Ishikawa (cell line): ENCODE results near the gene MSH5.

ENCODE experiments used
- CEBPB ChIP-seq: IDR thresholded peaks from 2 replicates; pipeline ENCODE4 v1.6.1; 2012
- CREB1 ChIP-seq: IDR thresholded peaks from 2 replicates; pipeline ENCODE4 v1.6.1; 2012; ENCODE audit warnings: low read depth
- EGR1 ChIP-seq: IDR thresholded peaks from 2 replicates; pipeline ENCODE4 v1.6.1; 2012
- EP300 ChIP-seq: IDR thresholded peaks from 2 replicates; pipeline ENCODE4 v1.6.1; 2012; ENCODE audit warnings: borderline replicate concordance
- FOXM1 ChIP-seq: IDR thresholded peaks from 2 replicates; pipeline ENCODE4 v1.6.1; 2012; ENCODE audit warnings: low read depth, borderline replicate concordance
- NFIC ChIP-seq: IDR thresholded peaks from 2 replicates; pipeline ENCODE4 v1.6.1; 2012
- RAD21 ChIP-seq: IDR thresholded peaks from 2 replicates; pipeline ENCODE4 v1.6.1; 2012; ENCODE audit warnings: low read depth
- TAF1 ChIP-seq: IDR thresholded peaks from 2 replicates; pipeline ENCODE4 v1.6.1; 2012; ENCODE audit warnings: low read depth, mild to moderate bottlenecking
- TCF12 ChIP-seq: IDR thresholded peaks from 2 replicates; pipeline ENCODE4 v1.6.1; 2012; ENCODE audit warnings: low read depth
- TEAD4 ChIP-seq: IDR thresholded peaks from 2 replicates; pipeline ENCODE4 v1.6.1; 2012
- YY1 ChIP-seq: IDR thresholded peaks from 2 replicates; pipeline ENCODE4 v1.6.1; 2012; ENCODE audit warnings: low read depth
- ZBTB7A ChIP-seq: IDR thresholded peaks from 2 replicates; pipeline ENCODE4 v1.6.1; 2012; ENCODE audit warnings: low read depth
- TF ChIP-seq, protein P1 (sequence below): IDR thresholded peaks from 2 replicates; pipeline ENCODE4 v1.6.1; 2012; ENCODE audit warnings: low read depth, mild to moderate bottlenecking
- TF ChIP-seq, protein P2 (sequence below): IDR thresholded peaks from 2 replicates; pipeline ENCODE4 v1.6.1; 2012
- TF ChIP-seq, protein P3 (sequence below): IDR thresholded peaks from 2 replicates; pipeline ENCODE4 v1.6.1; 2012

Gene MSH5

DNA sequence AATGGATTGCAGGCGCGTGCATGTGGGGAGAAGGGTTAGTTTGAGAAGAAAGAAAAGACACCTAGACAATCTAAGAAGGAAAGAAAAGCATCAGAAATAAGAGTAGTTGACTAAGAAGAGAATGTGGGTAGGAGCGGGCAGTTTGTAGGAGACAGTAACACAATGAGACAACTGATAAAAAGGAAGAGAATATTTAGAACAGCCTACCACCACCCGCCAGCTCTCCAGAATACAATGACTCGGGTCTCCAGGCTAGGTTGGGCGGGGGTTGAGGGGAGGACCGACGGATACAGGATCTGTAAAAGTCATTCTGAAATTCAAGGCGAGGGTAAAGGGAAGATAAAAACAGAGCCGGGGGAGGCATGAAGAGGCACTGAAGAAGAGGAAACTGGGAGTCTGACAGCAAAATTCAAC lies 37.4 kb upstream of the MSH5 start:
- peak; percentile 39; the same call in 1 of the 2 replicates for TF ChIP-seq ZBTB7A
- TF ChIP-seq, protein P1, sequence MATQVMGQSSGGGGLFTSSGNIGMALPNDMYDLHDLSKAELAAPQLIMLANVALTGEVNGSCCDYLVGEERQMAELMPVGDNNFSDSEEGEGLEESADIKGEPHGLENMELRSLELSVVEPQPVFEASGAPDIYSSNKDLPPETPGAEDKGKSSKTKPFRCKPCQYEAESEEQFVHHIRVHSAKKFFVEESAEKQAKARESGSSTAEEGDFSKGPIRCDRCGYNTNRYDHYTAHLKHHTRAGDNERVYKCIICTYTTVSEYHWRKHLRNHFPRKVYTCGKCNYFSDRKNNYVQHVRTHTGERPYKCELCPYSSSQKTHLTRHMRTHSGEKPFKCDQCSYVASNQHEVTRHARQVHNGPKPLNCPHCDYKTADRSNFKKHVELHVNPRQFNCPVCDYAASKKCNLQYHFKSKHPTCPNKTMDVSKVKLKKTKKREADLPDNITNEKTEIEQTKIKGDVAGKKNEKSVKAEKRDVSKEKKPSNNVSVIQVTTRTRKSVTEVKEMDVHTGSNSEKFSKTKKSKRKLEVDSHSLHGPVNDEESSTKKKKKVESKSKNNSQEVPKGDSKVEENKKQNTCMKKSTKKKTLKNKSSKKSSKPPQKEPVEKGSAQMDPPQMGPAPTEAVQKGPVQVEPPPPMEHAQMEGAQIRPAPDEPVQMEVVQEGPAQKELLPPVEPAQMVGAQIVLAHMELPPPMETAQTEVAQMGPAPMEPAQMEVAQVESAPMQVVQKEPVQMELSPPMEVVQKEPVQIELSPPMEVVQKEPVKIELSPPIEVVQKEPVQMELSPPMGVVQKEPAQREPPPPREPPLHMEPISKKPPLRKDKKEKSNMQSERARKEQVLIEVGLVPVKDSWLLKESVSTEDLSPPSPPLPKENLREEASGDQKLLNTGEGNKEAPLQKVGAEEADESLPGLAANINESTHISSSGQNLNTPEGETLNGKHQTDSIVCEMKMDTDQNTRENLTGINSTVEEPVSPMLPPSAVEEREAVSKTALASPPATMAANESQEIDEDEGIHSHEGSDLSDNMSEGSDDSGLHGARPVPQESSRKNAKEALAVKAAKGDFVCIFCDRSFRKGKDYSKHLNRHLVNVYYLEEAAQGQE = no peak
- TF ChIP-seq NFIC = no peak
- no peak for TF ChIP-seq CEBPB
- TF ChIP-seq TCF12 = no peak
- no peak for TF ChIP-seq RAD21
- TF ChIP-seq, protein P2, sequence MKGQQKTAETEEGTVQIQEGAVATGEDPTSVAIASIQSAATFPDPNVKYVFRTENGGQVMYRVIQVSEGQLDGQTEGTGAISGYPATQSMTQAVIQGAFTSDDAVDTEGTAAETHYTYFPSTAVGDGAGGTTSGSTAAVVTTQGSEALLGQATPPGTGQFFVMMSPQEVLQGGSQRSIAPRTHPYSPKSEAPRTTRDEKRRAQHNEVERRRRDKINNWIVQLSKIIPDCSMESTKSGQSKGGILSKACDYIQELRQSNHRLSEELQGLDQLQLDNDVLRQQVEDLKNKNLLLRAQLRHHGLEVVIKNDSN = no peak

DNA sequence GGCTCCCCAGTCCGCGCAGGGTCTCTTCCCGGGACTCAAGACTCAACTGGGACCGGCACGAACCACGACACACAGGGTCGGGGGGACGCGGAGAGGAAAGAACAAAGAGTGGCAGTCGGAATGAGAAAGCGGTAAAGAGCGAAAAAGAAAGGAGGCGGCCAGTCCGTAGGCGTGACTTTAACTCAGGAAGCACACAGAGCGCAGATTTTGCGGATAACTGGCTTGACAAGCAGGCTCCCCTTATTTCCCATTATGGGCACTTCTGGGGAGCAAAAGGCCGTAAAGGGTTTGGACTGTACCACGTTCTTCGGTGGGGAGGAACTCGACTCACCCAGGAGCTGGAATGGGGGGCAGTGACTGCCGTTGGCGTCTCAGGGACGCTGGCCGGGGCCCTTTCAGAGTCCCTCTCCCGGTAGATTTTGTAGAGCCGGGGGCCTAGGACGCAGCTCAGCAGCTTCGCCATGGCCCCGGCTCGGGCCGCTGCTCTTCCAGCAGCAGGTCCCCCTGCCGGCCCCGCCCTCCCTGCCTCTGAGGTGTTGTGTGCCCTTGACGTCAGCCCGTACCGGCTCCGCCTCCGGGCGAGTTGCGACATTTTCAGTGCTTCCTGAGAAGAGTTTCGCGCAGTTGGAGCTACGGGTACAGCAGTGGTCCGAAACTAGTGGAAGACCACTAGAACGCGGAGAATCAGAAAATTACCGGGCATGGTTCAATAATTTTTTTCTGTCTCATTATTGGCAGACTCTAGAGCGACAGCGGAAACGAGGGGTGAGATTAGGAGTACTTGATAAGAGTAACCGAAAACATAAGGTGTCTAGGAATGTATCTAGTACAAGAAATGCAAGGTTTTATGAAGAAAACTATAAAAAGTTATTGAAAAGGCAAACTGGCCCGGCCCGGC lies 36.7 kb upstream of the MSH5 start, which contains the start of gene ABHD16A:
Gene ABHD16A, minus strand, starts transcription at position 506 of the 898 bp plus-strand sequence. Its CDS starts 43 bp downstream, at position 463.
- TF ChIP-seq CREB1 = peak; percentile 85
- TF ChIP-seq, protein P2 = no peak
- peak; percentile 65 for TF ChIP-seq TAF1
- peak; percentile 1; the same call in 1 of the 2 replicates for TF ChIP-seq RAD21
- TF ChIP-seq ZBTB7A = peak; percentile 34; the same call in 1 of the 2 replicates
- TF ChIP-seq YY1 = peak; percentile 57
- TF ChIP-seq EGR1 = no peak
- TF ChIP-seq, protein P1 = no peak
- no peak for TF ChIP-seq NFIC
- TF ChIP-seq FOXM1 = no peak
- TF ChIP-seq TCF12 = no peak
- TF ChIP-seq CEBPB = peak; percentile 99
- TF ChIP-seq, protein P3, sequence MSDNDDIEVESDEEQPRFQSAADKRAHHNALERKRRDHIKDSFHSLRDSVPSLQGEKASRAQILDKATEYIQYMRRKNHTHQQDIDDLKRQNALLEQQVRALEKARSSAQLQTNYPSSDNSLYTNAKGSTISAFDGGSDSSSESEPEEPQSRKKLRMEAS = peak; percentile 43; the same call in 1 of the 2 replicates
- peak; percentile 33; the same call in 1 of the 2 replicates for TF ChIP-seq TEAD4

DNA sequence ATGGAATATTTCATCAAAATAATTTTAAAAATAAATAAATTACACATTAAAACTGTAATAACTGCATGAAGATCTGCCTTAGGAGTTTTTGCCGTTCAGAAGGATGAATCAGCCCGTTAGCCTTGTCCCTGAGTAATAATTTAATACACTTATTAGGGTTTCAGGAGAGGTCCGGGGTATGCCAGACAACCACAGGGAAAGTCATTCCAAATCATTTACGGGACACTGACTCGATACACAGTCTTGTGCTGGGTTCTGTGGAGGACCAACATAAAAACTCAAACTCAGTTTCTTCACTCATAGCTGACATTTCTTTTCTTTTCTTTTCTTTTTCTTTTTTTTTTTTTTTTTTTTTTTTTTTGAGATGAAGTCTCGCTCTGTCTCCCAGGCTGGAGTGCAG lies 33.9 kb upstream of the MSH5 start:
- no peak for TF ChIP-seq CREB1
- TF ChIP-seq NFIC = no peak
- TF ChIP-seq ZBTB7A = no peak
- TF ChIP-seq YY1 = no peak
- no peak for TF ChIP-seq TCF12
- TF ChIP-seq CEBPB = no peak
- TF ChIP-seq, protein P3 = no peak
- TF ChIP-seq TAF1 = no peak
- no peak for TF ChIP-seq RAD21
- no peak for TF ChIP-seq EP300
- TF ChIP-seq FOXM1 = no peak
- TF ChIP-seq, protein P1 = no peak
- TF ChIP-seq EGR1 = no peak
- TF ChIP-seq, protein P2 = no peak
